ENCODE results near the gene TXLNA. TPM values are rescaled to one million over a fixed set of nuclear protein-coding genes. Genes with fewer than 3 reads are reported as not detected.

Gene TXLNA
- total RNA-seq, 1 experiment from 2014 or later, result 67.3 TPM

- H3K9ac ChIP-seq (ENCODE audit: extremely low read depth, insufficient read length, low read length), result no peak overlapping the region
- DNase-seq, result no peak
- no peaks in the 10 kb centered on the region for H3K27me3 Mint-ChIP-seq (ENCODE audit: low read depth)
- H3K4ac ChIP-seq (ENCODE audit: low read depth, low read length), result no peak overlapping the region
- H2BK12ac ChIP-seq (ENCODE audit: insufficient read length, low read depth, low read length), result no peak overlapping the region
- peaks cover 7% of the 10 kb centered on the region for H3K23me2 ChIP-seq (ENCODE audit: insufficient read length, low read depth, low read length, poor library complexity, severe bottlenecking)
- H4K91ac ChIP-seq (ENCODE audit: insufficient read length, low read depth, low read length), result no peak overlapping the region
- no peak overlapping the region for H2BK15ac ChIP-seq (ENCODE audit: low read depth, low read length)
- peaks cover 6% of the 10 kb centered on the region for H3K4me1 ChIP-seq (ENCODE audit: insufficient read depth, low read length)
- H3K9me3 Mint-ChIP-seq, result no peaks in the 10 kb centered on the region
- no peak overlapping the region for H3K14ac ChIP-seq (ENCODE audit: insufficient read depth, low read length)
- H3T11ph ChIP-seq (ENCODE audit: low read length), result no peak overlapping the region
- H2AFZ ChIP-seq (ENCODE audit: low read length), result no peak overlapping the region
- H4K5ac ChIP-seq (ENCODE audit: insufficient read length, low read depth, low read length), result no peak overlapping the region
- no peak overlapping the region for H2BK5ac ChIP-seq (ENCODE audit: insufficient read length, low read length)
- no peak overlapping the region for H3K18ac ChIP-seq (ENCODE audit: insufficient read length, low read depth, low read length)
- H3K79me2 ChIP-seq (ENCODE audit: insufficient read depth, low read length), result peaks cover 4% of the 10 kb centered on the region; the same call in 1 of the 2 replicates
- peaks cover 6% of the 10 kb centered on the region for H3K79me1 ChIP-seq (ENCODE audit: insufficient read depth, low read depth, low read length, poor library complexity, severe bottlenecking)
- H3K4me3 Mint-ChIP-seq, result peak overlapping the region; percentile 86 to 92
- H2AK5ac ChIP-seq (ENCODE audit: insufficient read length, low read length), result no peak overlapping the region
- no peaks in the 10 kb centered on the region for H3K9me3 ChIP-seq (ENCODE audit: control insufficient read depth, low read depth, low read length)
- peak overlapping the region in 2 of 3 experiments; percentile 89 to 90; a peak in 4 of 7 replicates for H3K27ac Mint-ChIP-seq
- no peak overlapping the region for H3K56ac ChIP-seq (ENCODE audit: insufficient read length, low read depth, low read length)
- peaks cover 28 to 33% of the 10 kb centered on the region in 2 experiments for H3K4me1 Mint-ChIP-seq
- no peaks in the 10 kb centered on the region for H3K27me3 ChIP-seq (ENCODE audit: insufficient read depth, low read length)
- TF ChIP-seq CTCF (conservative IDR thresholded peaks at IDR 0.05), result no peak
- no peak overlapping the region for H3K27ac ChIP-seq (ENCODE audit: insufficient read length, low read depth, low read length)
- H3K4me2 ChIP-seq (ENCODE audit: insufficient read depth, insufficient read length, low read length), result peak overlapping the region; percentile 11
- H2BK20ac ChIP-seq (ENCODE audit: low read depth, low read length, poor library complexity, severe bottlenecking), result no peak overlapping the region
- H4K20me1 ChIP-seq (ENCODE audit: control insufficient read depth, insufficient read depth, insufficient read length), result no peaks in the 10 kb centered on the region
- no CpG with 5 or more reads among the region's 7 CpGs for WGBS (ENCODE audit: extremely low coverage, insufficient read length, low lambda C conversion rate)
- peaks cover 24 to 51% (median 38%) of the 10 kb centered on the region in 3 experiments; a peak in 6 of 7 replicates for H3K36me3 Mint-ChIP-seq (ENCODE audit: insufficient read depth in 1 of 3, low read depth in 3 of 3)
- H3K23ac ChIP-seq (ENCODE audit: insufficient read length, low read depth, low read length), result no peak overlapping the region
- H4K8ac ChIP-seq (replicated peaks; ENCODE audit: insufficient read length, low read depth, low read length), result no peak overlapping the region
- no peak overlapping the region for H2BK120ac ChIP-seq (ENCODE audit: low read depth, low read length, poor library complexity, severe bottlenecking)
These were observed 889 bp upstream of the TXLNA start for GRCh38 chr1:32178380-32179192.

Data from H9 (cell line).